ENCODE data around the gene PEAK1. TPM values are rescaled to one million over a fixed set of nuclear protein-coding genes. Genes with fewer than 3 reads are reported as not detected.
"Not testable (repeated sequence)": the region's sequence is repeated elsewhere in the genome, so short reads cannot be mapped to it uniquely, and the experiment has no call there.

Gene PEAK1
- total and polyA plus RNA-seq, 5 experiments from 2014 or later = 1.0 to 23.0 (median 2.8) TPM

DNA sequence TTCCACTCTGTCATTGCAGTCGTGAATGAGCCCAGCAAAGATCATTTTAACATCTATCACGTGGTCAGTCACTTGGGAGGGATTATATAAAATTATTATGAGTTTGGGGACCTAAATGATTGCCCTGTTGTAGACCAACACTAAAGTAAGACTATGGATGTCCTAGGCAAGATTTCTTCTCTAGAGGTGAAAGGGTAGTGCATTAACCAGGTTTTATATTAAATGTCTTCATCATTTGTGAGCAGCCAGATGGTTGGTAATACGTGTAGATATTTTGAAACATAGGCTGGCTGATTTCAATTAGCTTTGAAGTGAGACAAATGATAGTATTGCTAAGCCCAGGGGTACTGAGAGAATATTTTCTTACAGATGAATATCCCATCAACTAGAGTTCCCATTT, 198.7 kb downstream of the PEAK1 start:
- Mint-ChIP-seq H3K4me3 (no peak overlapping the region), H3K27ac (no peak overlapping the region), H3K27me3 (no peaks in the 10 kb centered on the region), H3K4me1 (peaks cover 7 to 16% (median 14%) of the 10 kb centered on the region in 4 donors), H3K9me3 (no peaks in the 10 kb centered on the region), H3K36me3 (no peaks in the 10 kb centered on the region)
- no peak for ATAC-seq
- POLR2A ChIA-PET = no interaction called here
- DNase-seq = no peak

DNA sequence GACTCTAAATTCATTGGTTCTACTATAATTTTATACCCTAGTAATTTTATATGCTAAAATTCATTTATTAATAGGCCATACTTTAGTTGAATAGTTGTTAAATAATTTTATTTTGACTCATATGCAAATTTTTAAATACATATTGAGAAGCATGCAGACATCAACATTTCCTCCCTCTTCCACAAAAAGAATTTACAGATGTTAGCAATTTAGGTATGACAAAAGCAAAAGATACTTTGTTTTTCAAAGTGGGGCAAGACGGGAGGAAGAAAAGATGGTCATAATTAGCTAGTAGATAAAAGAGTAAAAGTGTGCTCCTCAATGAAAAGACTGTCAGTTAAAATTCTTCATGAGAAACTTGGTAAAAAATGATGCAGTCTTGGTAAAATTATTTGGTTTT, 200.1 kb downstream of the PEAK1 start:
- no peak for DNase-seq
- POLR2A ChIA-PET = no interaction called here
- ATAC-seq = no peak
- H3K4me1 Mint-ChIP-seq = peaks cover 5 to 11% (median 8%) of the 10 kb centered on the region in 4 donors
- no peaks in the 10 kb centered on the region for H3K27me3 Mint-ChIP-seq
- peaks cover 0 to 3% (median 0%) of the 10 kb centered on the region in 3 donors for H3K36me3 Mint-ChIP-seq
- no peak overlapping the region for H3K27ac Mint-ChIP-seq
- H3K9me3 Mint-ChIP-seq = no peaks in the 10 kb centered on the region
- no peak overlapping the region for H3K4me3 Mint-ChIP-seq

DNA sequence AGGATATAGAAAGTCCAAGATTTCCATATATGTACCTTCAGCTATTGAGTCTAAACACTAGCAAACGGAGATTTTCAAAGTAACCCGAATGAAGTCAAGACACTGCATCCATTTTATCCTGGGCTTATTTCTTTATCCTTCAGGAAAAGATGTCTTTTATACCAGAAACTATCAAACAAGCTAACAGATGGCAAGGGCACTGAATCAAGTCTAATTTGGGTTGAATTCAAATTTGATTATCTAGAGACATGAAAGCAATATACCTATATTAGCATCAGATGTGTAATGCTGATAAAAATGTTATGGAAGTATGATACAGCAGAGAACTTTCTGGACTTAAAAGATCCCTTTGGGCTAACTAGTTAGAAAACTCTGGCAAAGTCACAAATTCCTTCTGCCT, 210.7 kb downstream of the PEAK1 start:
- Mint-ChIP-seq H3K4me3 (no peak overlapping the region), H3K4me1 (peaks cover 0 to 2% (median 0%) of the 10 kb centered on the region in 4 donors), H3K9me3 (peaks cover 0 to 4% (median 0%) of the 10 kb centered on the region in 9 donors), H3K36me3 (peaks cover 0 to 6% (median 6%) of the 10 kb centered on the region in 3 donors), H3K27ac (no peak overlapping the region), H3K27me3 (no peaks in the 10 kb centered on the region)
- DNase-seq = no peak
- POLR2A ChIA-PET = no interaction called here
- ATAC-seq = no peak

DNA sequence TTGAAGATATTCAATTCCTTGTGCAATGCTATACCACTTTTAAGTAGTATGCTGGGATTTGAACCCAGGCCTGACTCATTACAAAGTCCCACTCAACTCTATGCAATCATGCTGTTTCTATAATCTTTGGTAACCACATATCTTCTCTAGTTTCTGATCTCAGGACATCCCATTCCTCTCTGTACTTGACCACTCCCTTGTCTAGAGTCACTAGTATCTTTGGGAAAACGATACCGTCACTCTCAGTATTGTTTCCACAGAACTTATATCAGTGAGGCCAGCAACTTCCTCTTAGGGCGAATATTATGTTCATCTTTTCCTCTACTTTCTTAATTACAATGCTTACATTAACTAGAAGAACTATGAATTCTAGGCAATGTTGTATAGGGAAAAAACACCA, 211.7 kb downstream of the PEAK1 start:
- no peaks in the 10 kb centered on the region for H3K27me3 Mint-ChIP-seq
- peaks cover 0 to 2% (median 0%) of the 10 kb centered on the region in 4 donors for H3K4me1 Mint-ChIP-seq
- no peak overlapping the region for H3K4me3 Mint-ChIP-seq
- H3K36me3 Mint-ChIP-seq = peaks cover 0 to 6% (median 6%) of the 10 kb centered on the region in 3 donors
- H3K9me3 Mint-ChIP-seq = peaks cover 0 to 4% (median 0%) of the 10 kb centered on the region in 9 donors
- POLR2A ChIA-PET = no interaction called here
- no peak for ATAC-seq
- no peak overlapping the region for H3K27ac Mint-ChIP-seq
- no peak for DNase-seq

DNA sequence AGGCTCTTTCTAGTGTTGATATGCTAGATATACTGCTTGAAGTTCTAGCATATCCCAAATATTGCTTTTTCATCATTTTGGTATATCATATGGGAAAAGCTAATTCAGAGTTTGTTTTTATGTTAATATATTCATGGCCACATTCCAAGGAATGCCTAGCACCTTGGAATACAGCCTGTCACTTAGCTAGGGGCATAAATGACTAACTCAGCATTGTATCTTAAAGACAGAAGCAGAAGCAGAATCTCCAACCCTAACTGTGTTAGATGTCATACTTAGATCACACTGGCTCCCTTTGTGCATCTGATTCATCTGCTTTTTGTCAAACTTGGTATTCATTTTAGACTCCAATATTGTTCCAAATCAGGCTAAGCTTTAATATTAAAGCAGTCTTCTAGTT, 218.2 kb downstream of the PEAK1 start:
- Mint-ChIP-seq H3K4me1 (no peaks in the 10 kb centered on the region), H3K36me3 (peaks cover 12 to 27% (median 21%) of the 10 kb centered on the region in 3 donors), H3K4me3 (no peak overlapping the region), H3K9me3 (peaks cover 3 to 21% (median 13%) of the 10 kb centered on the region in 9 donors), H3K27me3 (no peaks in the 10 kb centered on the region), H3K27ac (no peak overlapping the region)
- DNase-seq = no peak
- POLR2A ChIA-PET = no interaction called here
- no peak for ATAC-seq

DNA sequence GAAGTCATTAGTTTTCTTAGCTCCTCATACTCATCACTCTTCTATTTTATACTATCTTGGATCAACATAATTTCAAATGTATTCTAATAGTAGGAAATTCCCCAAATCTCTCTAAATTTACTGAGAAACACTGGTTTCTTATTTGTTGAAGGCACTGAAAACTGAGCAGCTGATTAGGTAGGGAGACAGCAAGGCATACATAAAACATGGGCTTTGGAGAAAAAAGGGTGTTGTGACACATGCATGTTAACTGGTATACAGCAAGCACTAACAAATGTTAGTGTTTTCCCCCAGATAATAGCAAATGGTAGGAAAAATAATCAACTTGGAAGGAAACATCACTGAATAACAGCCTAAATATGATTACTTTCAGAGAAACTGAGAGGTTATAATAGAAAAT, 223.5 kb downstream of the PEAK1 start:
- Mint-ChIP-seq H3K9me3 (peaks cover 3 to 21% (median 13%) of the 10 kb centered on the region in 9 donors), H3K27me3 (no peaks in the 10 kb centered on the region), H3K4me1 (peaks cover 0 to 1% (median 0%) of the 10 kb centered on the region in 4 donors), H3K36me3 (peaks cover 12 to 24% (median 21%) of the 10 kb centered on the region in 3 donors), H3K4me3 (no peak overlapping the region), H3K27ac (no peak overlapping the region)
- ATAC-seq (no peak), DNase-seq (no peak)
- POLR2A ChIA-PET = no interaction called here

DNA sequence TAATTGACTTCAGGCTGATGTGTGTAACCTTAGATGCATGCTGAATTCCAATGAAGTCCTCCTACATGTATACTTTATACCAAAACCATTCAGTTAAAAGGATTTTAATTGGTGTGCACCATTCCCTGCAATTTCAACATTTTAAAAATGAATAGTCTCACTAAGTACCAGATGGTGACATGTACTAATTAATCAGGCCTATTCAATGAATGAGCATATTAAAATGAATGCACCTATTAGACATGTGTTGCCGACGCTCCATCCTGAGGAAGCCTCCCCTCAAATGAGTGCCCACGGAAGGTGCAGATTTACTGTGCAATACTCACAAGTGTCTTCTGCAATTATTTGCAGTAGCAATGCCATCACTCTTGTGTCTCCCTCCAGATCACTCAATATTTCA, 224.3 kb downstream of the PEAK1 start:
- Mint-ChIP-seq H3K27me3 (no peaks in the 10 kb centered on the region), H3K36me3 (peaks cover 12 to 24% (median 21%) of the 10 kb centered on the region in 3 donors), H3K4me3 (no peak overlapping the region), H3K4me1 (peaks cover 0 to 1% (median 0%) of the 10 kb centered on the region in 4 donors), H3K27ac (no peak overlapping the region), H3K9me3 (peaks cover 3 to 21% (median 13%) of the 10 kb centered on the region in 9 donors)
- DNase-seq = no peak
- no peak for ATAC-seq
- POLR2A ChIA-PET = no interaction called here

DNA sequence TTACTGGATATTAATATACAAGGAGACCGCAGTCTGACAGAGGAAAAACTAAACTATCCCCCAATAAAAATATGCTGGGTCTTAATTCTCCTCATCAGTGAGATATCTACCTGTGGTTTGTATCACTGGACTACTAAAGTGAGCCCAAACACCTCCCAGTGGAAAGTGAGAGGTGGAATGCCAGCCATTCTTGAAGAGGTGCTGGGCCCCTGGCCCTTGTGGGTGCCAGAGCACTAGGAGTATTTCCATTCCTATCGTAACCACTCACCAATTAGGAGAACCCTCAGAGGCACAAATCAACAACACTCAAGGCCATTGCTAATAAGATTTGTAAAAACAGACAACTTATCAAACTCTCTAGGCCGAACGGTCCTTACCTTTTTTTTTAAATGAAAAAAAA, 227.5 kb downstream of the PEAK1 start:
- Mint-ChIP-seq H3K9me3 (no peaks in the 10 kb centered on the region), H3K36me3 (no peaks in the 10 kb centered on the region), H3K4me1 (peaks cover 5 to 27% (median 11%) of the 10 kb centered on the region in 4 donors), H3K4me3 (no peak overlapping the region), H3K27me3 (no peaks in the 10 kb centered on the region), H3K27ac (no peak overlapping the region)
- DNase-seq = no peak
- POLR2A ChIA-PET = no interaction called here
- no peak for ATAC-seq

DNA sequence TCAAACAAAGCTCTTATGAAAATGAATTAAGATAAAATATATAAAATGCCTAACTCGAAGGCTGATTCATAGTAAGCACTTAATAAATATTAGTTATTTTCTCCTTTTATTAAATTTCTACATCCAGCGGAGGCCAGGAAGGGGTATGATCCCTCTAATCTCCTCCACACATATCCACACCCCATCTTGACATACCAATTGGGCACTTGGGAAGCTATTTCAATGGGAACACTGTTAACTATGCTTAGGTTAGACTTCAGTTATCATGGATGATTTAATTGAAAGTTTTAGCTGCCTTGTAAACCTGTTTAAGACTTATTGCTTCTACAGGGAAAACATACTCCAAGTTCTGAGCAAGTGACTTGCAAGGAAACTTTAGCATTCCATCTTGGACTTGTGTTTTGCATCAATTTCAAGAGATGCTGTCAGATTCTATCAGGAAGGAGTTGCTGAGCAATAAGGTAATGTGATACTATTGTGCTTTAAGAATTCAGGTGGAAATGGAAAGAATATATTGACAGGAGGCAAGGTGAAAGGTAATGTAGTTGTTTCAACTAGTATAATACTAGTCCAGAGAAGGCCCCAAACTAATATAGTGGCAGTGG, 228.6 kb downstream of the PEAK1 start:
- ATAC-seq = no peak
- POLR2A ChIA-PET = no interaction called here
- Mint-ChIP-seq H3K4me1 (peaks cover 5 to 38% (median 18%) of the 10 kb centered on the region in 4 donors), H3K9me3 (no peaks in the 10 kb centered on the region), H3K36me3 (no peaks in the 10 kb centered on the region), H3K4me3 (no peak overlapping the region), H3K27ac (no peak overlapping the region), H3K27me3 (no peaks in the 10 kb centered on the region)
- no peak for DNase-seq

DNA sequence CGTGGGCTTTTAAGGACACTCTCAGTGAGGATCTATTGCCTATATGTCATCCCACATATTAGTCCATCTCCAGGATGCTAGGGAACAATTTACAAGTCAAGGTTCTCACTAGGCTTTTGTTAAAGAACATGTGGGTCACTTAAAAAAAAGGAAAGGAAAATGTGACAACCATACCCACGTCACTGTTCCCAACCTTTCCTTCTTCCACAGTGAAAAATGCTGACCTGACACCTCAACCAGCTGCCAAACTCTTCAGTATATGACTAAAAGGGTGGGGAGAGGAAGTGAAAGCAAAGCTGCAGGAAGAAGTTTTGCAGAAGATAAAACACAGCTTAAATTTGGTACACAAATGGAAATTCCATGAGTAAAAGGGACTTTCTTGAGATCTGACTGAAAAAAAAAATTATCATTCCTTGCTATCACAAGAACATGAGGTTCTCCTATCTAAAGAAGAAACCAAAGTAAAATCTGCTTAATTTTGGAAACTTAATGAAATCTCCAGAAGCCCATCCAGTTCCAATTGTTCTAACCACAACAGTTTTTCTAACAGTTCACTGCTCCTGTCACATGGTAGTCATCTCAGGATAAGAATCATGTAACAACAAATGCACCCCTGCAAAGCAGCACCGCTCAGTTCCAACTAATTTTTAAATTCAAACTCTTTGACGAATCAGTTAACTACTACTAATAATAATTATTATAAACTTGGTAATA, 232.0 kb downstream of the PEAK1 start:
- no peak for ATAC-seq
- H3K9me3 Mint-ChIP-seq = no peaks in the 10 kb centered on the region
- POLR2A ChIA-PET = no interaction called here

DNA sequence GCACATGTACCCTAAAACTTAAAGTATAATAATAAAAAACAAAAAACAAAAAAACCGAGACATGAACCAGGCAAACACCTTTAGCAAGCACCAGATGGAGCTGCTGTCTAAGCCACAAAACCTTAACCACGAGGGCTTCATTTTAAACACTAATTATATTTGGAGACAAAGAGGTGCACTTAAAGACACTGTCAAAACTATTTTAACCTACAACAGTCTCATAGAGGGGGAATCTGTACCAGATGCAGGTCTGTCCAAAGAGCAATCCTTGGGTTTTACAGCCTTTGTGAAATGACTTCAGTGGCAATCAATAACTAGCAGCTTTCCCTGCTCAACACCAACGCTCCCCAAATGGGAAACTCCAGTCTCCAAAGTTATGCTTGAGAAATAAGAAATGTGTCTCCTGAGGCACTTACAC, 233.3 kb downstream of the PEAK1 start:
- H3K36me3 Mint-ChIP-seq = no peaks in the 10 kb centered on the region
- ATAC-seq (no peak), DNase-seq (peak in 3 of 10 donors; percentile 15 to 25 (median 23))
- no peaks in the 10 kb centered on the region for H3K9me3 Mint-ChIP-seq
- POLR2A ChIA-PET = no interaction called here
- H3K27ac Mint-ChIP-seq = peak overlapping the region in 2 of 10 donors; percentile 14 to 87
- H3K27me3 Mint-ChIP-seq = no peaks in the 10 kb centered on the region
- peaks cover 13 to 74% (median 27%) of the 10 kb centered on the region in 4 donors for H3K4me1 Mint-ChIP-seq
- H3K4me3 Mint-ChIP-seq = no peak overlapping the region

More for the DNA sequence above, 232.0 kb downstream of the PEAK1 start:
- Mint-ChIP-seq H3K36me3 (no peaks in the 10 kb centered on the region), H3K4me3 (peak overlapping the region in 3 of 10 donors; percentile 16 to 63 (median 44)), H3K27ac (peak overlapping the region in 8 of 10 donors; percentile 5 to 87 (median 72)), H3K27me3 (no peaks in the 10 kb centered on the region), H3K4me1 (peaks cover 10 to 62% (median 18%) of the 10 kb centered on the region in 4 donors)
- DNase-seq = peak in 1 of 10 donors; percentile 16

DNA sequence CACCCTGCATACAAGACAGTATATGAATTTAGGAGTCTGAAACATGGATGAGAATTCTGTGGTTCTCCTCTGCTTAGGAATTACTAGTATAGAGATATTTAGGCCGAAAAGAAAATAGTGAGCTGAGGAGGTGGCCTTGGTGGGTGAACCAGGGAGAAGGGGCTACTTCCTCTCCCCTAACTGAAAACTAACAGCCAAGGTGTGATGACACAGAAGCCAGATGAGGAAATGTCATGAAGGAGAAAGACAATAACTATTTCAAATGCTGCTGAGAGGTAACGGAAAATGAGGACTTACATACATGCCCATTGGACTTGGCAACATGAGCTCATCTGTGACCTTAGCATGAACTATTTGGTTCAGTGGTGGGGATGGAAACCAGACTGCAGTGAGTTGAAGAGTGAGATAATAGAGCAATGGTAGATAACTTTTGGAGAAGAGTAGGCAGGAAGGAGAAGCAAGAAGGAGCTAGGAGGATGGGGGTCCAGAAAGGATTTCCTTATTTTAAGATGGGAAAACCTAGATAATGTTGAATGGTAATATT, 234.6 kb downstream of the PEAK1 start:
- Mint-ChIP-seq H3K9me3 (no peaks in the 10 kb centered on the region), H3K36me3 (no peaks in the 10 kb centered on the region), H3K27me3 (no peaks in the 10 kb centered on the region), H3K4me3 (peak overlapping the region in 1 of 10 donors; percentile 58), H3K4me1 (peaks cover 19 to 85% (median 40%) of the 10 kb centered on the region in 4 donors), H3K27ac (peak overlapping the region in 5 of 10 donors; percentile 6 to 82 (median 27))
- DNase-seq (no peak), ATAC-seq (no peak)
- POLR2A ChIA-PET = no interaction called here

DNA sequence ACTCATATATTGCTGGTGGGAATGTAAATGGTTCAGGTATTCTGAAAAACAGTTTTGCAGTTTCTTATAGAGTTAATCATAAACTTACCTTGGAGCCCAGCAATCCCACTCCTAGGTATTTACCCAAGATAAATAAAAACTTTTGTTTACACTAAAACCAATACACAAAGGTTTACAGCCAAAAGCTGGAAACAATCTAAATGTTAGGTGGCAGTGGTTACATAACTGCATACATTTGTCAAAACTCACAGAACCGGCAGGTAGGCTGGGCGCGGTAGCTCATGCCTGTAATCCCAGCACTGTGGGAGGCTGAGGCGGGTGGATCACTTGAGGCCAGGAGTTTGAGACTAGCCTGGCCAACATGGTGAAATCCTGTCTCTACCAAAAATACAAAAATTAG, 235.6 kb downstream of the PEAK1 start:
- ATAC-seq, POLR2A ChIA-PET, H3K9me3 Mint-ChIP-seq, DNase-seq, H3K27ac Mint-ChIP-seq, H3K27me3 Mint-ChIP-seq, H3K36me3 Mint-ChIP-seq, H3K4me3 Mint-ChIP-seq: not testable (repeated sequence)
- peaks cover 27 to 88% (median 50%) of the 10 kb centered on the region in 4 donors for H3K4me1 Mint-ChIP-seq

All from naive thymus-derived CD8-positive, alpha-beta T cell (primary cell).